Kidney capillary endothelial cell (primary cell): ENCODE measurements around the gene SLC24A4.

Experiments used
- DNase-seq: peaks from one replicate; pipeline ENCODE4 v3.0.0-alpha.2; 2018; ENCODE audit warnings: low spot score

SLC24A4 gene

DNA sequence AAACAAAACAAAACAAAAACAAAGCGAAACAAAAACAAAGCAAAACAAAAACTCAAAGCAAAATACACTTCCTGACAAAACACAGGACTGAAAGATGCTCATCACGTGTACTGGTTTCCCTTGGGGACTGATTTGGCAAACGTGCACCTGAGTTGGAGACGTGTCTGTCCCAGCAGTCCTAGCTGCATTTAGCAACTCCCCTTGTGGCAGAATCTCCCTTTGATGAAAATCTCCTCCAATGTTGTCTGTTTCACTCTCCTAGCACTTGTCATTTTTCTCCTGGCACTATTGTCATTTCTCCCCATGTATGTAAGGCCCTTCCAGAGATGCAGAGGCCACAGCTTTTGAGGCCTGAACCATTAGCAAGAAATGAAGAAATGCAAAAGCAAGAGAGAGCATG is 6.8 kb upstream of the SLC24A4 start:
- DNase-seq = no peak

DNA sequence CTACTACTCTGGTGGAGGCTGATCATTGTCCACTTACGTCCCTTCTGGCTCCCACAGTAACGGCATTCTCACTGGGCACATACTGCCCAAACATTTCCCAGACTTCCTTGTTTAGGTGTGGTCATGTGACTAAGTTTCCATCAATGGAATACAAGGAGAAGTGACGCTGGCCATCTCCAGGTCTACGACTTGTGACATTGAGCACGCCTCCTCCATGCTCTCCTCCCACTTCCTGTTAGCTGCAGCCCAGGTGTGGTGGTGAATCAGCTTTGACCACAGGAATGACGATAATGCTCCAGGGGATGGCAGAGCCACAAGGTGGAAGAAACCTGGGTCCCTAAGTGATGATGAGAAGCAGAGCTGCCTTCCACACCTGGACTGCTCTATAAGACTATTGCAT is 6.0 kb upstream of the SLC24A4 start:
- DNase-seq = no peak

DNA sequence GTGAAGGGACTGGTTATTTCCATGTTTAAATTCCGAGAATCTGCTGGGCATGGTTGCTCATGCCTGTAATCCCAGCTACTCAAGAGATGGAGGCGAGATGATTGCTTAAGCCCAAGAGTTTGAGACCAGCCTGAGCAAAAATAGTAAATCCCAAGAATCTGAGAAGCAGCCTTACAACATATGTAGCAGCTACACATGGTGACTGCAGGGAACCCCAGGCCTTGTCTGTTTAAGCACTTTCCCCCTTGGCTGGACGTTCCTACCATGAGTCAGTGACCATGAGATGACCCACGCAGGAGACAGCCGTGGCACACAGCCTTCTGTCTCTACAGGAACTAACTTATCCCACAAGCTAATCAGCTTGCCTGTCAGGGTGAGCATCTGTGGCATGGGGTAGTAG is 5.5 kb upstream of the SLC24A4 start:
- DNase-seq = no peak

DNA sequence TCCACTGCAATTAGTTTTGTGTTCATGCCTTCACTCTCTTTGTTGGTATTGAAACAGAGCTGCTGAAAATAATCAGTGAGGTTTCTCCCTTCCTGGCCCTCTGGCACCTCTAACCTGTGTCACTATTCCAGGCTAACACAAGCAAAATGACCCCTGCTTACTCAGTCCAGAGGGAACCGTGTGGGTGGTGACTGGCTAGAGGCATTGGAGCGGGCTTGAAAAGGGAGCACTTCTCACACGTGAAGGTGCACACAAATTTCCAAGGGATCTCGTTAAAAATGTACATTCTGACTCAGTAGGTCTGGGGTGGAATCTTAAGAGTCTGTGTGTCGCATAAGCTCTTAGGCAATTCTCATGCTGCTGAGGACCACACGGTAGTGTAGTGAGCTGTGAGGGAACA is 1.3 kb upstream of the SLC24A4 start:
- DNase-seq = no peak

DNA sequence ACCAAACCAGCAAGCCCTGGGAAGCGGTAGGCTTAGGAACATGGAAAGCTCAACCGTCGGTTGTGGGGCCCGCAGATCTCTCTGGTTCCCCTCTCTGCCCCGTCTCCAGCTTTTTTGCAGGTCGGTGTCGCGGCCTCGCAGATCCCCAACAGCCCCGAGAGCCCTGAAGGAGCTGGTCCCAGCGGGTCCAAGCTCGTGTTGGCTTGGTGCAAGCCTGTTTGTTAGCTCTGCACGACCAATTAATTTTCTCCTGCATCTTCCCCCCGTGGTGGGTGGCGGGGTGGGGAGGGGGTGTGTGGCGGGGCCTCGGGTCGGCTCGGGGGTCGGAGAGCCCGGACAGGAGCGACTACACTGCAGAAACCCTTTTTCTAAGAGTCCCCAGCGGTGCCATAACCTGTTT is 449 bp upstream of the SLC24A4 start:
- no peak for DNase-seq

DNA sequence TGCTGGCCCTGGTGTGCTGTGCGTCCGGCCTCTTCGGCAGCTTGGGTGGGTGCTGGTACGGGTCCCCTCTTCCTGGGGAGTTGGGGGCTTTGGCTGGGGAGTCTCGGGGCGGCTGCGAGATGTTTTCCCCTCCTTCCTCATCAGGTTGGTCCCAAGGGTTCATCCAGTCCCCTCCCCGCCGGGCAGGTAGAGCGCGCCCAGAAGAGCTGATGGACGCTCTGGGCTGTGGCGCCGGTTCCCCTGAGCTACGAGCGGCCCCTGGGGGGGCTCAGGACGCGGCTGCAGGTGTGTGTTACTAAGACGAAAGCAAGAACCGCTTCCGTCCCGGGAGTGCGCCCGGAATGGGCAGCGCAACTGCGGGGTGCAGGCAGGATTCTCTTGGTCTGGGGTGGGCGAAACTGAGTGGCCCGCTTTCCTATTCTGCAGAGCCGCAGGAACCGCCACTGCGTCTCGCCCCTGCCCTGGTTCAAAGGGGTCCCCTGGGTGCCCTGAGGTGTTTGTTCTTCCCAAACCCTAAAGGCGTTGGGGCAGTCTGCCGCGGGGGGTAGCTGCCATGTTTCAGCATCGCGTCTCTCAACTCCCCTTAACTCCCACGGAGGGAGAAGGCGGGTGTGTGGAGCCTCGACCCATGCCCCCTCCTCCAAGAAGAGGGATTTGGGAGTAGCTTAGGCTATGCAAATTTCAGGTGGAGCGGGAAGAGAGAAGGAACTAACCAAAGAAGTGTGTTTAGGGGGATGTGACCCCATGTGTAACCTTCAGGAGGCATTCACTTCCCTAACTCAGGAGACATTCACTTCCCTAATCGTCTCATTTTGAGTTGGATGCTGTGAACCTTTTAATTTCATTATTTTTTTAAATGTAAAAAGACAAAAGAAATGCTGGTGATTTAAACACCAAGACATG is 1.2 kb downstream of the SLC24A4 start:
- no peak for DNase-seq

DNA sequence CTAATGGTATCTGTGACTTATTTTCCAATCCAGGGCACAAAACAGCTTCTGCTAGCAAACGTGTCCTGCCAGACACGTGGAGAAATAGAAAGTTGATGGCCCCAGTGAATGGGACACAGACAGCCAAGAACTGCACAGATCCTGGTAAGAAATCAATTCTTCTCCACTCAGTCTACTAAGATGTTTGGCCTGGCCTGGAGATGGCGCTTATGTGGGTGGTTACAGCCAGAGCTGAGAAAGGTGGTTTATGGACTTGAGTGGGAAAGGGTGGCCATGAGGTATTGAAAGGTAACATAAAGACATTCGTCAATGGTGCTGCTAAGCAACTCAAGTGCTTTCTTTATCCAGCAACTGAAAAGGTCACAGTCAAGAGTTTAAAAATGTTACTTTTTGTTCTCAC is 2.9 kb downstream of the SLC24A4 start:
- DNase-seq = no peak

DNA sequence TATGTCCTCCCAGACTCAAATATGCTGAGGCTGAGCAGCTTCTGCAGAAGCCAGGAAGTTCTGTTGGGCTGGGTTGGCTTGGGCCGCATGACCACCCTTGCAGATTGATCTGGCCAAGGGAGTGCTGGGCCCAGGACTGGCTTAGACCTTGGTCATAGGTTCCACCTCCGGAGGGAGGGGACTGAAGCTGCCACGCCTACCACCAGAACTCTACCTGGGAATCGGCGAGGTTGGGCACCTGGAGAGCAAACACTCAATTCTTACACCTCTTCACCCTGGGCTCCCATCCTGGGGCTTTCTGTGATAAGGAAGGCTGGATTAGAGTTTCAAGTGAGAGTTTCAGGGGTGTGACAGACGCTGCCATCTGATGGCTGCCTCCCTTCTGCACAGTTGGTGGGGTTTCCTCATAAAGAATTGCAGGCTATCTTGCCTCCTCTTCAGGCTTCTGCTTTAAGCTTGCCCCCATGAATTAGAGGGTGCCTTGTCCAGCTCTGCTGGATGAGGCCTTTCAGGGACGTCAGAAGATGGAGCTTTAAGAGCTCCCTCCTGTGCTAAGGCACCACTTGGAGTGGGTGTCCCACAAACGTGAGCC is 5.8 kb downstream of the SLC24A4 start:
- no peak for DNase-seq

DNA sequence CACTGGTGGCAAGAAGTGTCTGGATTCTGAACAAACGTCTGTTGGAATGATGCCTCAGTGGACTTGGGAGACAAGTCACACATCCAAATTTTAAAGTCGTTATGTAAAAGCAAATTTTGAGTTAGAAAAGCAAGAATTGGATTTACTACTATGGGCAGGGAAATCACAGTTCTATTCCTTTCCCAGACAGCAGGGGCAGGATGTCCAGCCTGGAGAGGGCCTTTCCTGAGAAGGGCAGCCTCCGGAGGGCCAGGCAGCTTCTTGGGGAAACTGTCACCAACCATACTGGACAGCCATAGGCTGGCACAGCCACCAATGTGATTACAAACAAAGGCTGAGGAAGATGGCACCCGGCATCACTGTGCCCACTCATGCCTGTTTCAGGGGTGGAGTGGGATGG is 11.1 kb downstream of the SLC24A4 start:
- DNase-seq = no peak

DNA sequence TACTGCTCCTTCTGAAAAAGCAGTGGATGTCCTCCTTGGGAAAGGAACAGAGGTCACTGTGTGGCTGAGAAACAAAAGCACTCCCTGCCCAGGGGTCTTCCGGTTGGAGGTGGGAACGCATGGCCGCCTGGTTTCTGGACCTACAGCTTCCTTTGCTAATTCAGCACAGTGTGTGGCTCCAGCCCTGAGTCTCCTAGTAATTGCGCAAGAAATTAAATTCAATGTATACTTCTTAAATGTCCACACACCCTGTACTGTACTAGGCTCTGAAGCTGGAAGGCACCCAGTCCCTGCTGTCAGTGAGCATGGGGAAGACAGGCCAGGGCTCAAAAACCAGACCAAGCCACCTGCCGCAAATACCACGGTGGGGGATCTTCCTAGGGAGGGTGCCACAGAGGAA is 13.4 kb downstream of the SLC24A4 start:
- no peak for DNase-seq

DNA sequence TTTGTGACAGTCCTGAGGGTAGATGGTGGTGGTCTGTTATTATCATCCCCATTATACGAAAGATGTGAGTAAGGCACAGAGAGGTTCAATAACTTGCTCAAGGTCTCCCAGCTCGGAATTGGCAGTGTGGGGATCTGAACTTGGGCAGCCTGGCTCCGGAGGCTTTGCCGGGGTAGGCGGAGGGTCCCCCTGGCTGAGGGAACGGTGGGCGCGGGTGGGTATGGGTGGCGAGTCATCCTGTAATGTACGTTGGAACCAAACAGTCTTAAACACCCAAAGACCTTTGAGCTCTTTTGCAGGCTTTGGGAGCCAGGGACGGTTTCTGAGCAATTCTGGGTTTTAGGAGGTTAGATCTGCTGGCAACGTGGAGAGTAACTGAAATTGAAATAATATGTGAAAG is 16.5 kb downstream of the SLC24A4 start:
- DNase-seq = no peak

DNA sequence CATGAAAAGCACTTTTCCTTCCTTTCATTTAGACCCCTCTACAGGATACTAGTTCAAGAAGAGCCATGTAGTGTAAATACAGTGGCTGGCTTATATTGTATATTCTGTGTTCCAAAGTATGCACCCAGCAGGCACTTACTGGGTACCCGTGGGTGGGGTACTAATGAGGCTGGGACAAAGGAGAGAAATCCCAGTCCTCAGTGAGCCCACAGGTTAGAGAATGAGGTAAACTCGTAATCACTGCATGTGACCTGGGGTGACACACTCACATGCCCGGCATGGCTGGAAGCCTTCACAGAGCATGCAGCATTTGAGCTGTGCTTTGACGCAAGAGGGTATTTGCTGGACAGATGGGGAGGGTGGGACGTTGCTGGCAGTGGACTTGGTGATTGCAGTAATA is 17.1 kb downstream of the SLC24A4 start:
- DNase-seq = no peak

DNA sequence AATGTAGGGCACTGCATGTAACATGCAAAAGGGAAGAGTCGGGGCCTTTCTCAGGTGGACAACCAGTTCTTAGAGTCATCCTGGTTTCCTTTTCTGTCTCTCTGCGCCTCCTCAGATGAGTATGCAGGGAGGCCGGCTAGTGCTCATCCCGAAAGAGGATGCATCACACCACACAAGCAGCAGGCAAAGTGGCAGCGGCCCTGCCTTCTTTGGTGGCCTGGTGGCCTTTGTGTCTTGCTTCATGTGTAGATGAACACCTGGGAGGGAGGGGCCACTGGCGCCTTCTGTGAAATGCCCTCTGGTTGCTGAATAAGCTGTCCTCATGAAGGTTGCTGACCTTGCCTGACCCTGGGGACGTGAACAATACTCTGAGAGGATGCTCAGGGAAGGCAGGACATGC is 18.0 kb downstream of the SLC24A4 start:
- no peak for DNase-seq

DNA sequence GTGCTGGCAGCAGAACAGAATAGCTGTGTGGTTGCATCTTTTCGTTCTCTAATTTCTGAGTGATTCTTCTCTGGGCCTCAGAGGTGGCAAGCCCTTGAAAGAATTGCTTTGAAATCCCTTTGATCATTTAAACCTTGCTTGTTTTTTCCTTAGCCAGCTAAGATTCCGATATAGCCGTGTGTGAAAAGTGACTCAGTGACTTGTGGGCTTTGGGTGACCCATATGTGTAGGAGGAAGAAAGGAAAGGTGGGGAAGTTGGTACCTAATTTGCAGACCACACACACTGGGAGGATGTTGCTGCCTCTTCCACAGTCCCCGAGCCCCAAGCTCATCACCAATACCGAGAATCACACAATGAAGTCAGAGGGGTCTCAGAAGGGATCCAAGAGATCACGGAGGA is 18.8 kb downstream of the SLC24A4 start:
- DNase-seq = no peak

DNA sequence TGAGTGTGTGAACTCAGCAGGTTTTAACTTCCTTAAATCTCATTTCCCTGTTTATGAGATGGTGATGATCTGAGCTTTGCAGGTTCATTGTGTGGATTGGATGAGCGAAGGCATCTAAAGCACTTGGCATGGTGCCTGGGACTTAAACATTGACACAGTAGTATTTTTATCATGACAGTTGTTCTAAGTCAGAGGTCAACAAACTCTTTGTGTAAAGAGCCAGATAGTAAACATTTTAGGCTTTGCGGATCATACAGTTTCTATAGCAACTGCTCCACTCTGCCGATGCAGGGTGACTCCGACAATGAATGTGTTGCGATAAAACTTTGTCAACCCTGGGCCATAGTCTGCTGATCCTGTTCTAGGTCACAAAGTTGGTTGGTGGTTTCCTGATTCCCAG is 25.2 kb downstream of the SLC24A4 start:
- no peak for DNase-seq

DNA sequence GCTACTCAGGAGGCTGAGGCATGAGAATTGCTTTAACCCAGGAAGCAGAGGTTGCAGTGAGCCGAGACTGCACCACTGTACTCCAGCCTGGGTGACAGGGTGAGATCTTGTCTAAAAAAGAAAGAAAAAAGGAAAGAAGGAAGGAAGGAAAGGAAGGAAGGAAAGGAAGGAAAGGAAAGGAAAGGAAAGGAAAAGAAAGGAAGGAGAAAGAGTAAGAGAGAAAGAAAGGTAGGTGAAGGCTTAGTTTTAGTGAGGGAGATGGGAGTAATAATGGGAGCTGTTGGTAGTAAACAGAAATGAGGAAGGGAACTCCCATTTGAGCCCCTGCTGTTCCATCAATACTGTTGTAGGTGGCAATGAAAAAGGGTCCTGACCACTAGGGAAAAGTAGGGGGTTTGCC is 28.8 kb downstream of the SLC24A4 start:
- no peak for DNase-seq

DNA sequence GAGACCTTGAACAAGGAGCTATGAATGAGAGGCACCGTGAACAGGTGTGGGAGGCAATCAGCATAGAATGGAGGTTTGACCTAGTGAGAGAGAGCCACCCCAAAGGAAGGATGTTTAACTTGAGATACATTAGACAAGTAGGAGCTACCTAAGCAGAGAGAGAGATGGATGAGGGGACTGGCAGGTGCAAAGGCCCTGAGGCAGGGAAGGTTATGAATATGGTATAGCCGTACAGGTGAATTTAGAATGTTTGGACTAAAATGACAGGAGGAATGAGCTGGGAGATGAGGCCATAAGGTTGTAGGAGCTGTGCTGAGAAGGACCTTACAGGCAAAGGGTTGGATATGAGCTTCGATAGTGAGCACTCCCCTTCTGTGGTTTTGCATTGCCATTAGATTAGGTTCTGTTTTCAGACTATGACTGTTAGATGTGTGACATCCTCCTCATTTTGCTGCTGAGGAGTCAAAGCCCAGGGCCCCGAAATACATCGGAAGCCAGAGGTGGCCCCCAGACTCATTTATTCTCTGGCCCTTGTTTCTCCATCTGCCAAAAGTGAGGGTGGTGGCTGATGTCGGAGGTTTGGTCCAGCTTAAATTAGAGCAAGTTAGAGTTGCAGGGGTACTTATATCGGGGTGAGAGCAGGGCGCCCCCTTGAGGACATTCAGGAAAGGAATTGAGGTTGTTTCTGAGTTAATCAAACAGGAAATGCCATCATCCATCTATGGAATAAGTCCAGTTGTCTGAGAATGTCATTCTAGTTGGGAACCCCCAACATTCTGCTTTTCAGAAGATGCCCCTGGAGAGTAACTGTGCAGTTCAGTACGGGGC is 29.4 kb downstream of the SLC24A4 start:
- peak; percentile 37 for DNase-seq

DNA sequence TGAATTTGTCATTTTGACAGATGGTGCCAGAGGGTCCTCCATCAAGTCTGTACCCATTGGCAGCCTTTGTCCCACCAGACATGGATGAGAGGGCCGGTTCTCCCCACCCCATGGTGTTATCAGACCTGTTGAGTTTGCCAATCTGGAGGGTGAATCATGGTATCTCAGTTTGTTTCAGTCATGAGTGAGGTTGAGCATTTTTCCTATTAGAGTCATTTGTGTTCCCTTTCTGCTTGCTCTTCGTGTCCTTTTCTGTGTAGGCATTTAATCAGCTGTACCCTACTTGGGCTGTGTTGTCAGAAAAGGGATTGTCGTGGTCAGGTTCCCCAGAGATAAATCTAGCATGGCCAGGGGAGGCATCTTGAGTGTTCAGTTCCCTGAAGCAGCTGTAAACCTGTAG is 30.5 kb downstream of the SLC24A4 start:
- no peak for DNase-seq

DNA sequence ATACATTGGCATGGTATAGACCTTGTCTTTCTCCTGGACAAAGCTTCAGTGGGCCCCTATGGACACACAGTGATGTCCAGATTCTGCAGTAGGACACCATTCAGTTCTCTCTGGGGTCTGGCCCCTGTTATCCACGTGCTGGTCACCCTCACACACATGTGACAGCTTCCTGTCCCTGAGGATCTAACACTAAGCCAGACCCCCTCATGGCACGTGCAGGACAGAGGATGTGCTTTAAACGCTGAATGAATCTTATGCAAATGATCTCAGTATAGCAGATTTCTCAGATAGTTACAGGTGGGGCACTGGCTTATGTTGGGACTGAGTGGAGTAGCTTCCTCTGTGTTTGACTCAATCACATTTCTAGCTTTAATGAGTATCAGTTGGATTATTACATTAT is 33.7 kb downstream of the SLC24A4 start:
- DNase-seq = no peak

DNA sequence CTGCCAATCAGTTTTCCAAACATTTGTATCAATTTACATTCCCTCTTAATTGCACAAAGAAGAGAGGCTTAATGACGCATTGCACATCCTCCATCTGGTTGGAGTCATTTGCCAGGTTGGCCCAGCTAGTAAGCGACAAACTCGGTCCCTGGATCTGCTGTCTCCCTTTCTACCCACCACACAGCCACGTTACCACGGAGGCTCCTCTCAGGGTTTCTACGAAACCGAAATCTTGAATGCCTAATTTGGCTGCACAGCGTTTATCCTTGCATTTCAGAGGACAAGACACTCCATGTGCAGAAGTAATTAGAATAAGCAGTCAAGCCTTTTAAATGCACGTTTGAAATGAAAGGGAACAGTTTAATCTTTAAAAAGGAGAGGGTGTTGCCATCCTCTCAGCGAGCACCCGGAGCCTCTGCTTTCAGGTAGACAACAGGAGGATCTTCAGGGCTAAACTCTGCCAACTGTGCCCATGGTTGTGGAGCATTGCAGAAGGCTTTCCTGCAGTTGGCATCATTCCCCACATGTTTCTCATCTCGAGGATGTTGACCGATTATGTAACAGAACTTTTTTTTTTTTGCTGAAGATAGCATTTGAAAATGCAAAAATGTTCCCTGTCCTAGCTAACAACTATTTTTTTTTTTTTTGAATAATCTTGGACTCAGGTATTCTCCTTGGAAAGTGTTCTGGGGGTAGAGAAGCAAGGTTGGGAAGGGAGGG is 37.8 kb downstream of the SLC24A4 start:
- no peak for DNase-seq

DNA sequence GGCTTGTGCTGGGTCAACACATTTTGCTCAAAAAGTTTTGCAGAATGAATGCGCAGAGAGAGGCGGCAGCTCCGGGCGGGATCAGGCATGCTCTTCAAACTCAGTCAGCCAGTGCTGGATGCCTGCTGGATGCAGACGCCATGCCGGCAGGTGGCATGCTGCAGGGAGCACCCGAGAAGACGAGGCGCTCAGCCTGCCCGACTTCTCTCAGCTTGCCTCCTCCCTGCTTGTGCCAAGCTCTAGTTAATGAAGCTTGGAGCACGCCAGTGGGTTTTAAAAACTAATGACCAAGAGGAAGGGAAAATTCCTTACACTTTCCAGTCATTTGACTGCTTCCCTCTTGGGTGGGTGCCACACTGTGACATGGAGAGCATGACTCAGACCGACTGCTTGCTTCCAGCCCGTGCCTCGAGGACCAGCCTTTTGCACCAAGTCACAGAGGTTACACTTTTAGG is 39.8 kb downstream of the SLC24A4 start:
- DNase-seq = no peak

DNA sequence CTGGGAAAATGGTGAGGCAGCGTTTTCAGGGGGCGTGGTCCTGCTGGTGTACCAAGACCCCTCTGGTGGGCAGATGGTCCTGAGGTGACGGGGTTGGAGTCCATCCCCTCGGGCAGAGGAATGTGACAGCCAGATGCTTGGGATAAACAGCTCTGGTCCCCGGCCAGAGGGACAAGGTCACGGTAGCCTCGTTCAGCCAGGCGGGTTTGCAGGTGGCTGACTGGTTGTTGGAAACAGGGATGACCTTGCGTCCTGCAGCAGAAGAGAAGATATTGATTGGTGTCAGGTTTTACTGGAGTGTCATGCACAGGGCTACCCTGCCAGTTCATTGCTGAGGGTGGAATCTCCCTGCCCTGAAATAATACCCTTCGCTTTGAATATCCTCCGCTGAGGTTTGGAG is 43.3 kb downstream of the SLC24A4 start:
- no peak for DNase-seq
